Measurements from ENCODE around the gene FBXO46.

The FBXO46 gene

GRCh38 chr19:45739498-45740439 lies 9.1 kb upstream of the FBXO46 start:
- 0 out of 3 replicates have a peak, but pooled peaks have one; percentile 22 for ATAC-seq
- no peak for TF ChIP-seq POU6F1 (CRISPR knock-in tag; IDR thresholded peaks at IDR 0.05; ENCODE audit: borderline replicate concordance, low read depth)
- TF ChIP-seq ZFP3 (CRISPR knock-in tag; IDR thresholded peaks at IDR 0.05) = no peak
- no peak for TF ChIP-seq ZFP30 (CRISPR knock-in tag; IDR thresholded peaks at IDR 0.05)
- no peak for TF ChIP-seq BACH2 (CRISPR knock-in tag; IDR thresholded peaks at IDR 0.05; ENCODE audit: borderline replicate concordance)
- TF ChIP-seq ARNTL (CRISPR knock-in tag; IDR thresholded peaks at IDR 0.05; ENCODE audit: borderline replicate concordance, low read depth) = no peak
- TF ChIP-seq SNAI2 (CRISPR knock-in tag; IDR thresholded peaks at IDR 0.05) = no peak
- no peak for TF ChIP-seq CREB5 (CRISPR knock-in tag; IDR thresholded peaks at IDR 0.05; ENCODE audit: low read depth)
- TF ChIP-seq ZNF70 (CRISPR knock-in tag; IDR thresholded peaks at IDR 0.05) = no peak
- TF ChIP-seq RARB (CRISPR knock-in tag; IDR thresholded peaks at IDR 0.05) = no peak
- no peak for TF ChIP-seq ISL1 (CRISPR knock-in tag; IDR thresholded peaks at IDR 0.05)
- no peak for TF ChIP-seq ZC3H10 (CRISPR knock-in tag; IDR thresholded peaks at IDR 0.05)
- TF ChIP-seq TCF4 (CRISPR knock-in tag; IDR thresholded peaks at IDR 0.05; ENCODE audit: borderline replicate concordance) = no peak
- no peak for TF ChIP-seq ZNF565 (CRISPR knock-in tag; conservative IDR thresholded peaks at IDR 0.05; ENCODE audit: low read depth)
- no peak for TF ChIP-seq CSRNP3 (CRISPR knock-in tag; IDR thresholded peaks at IDR 0.05)
- no peak for TF ChIP-seq CSDC2 (CRISPR knock-in tag; IDR thresholded peaks at IDR 0.05)
- no peak for TF ChIP-seq TSHZ2 (CRISPR knock-in tag; IDR thresholded peaks at IDR 0.05)

GRCh38 chr19:45733160-45733810 lies 2.6 kb upstream of the FBXO46 start, which contains the start of gene MEIOSIN:
MEIOSIN (plus strand) TSS chr19:45733439; CDS start chr19:45735377, 1,938 bp downstream.
- TF ChIP-seq OSR1 (CRISPR knock-in tag; IDR thresholded peaks at IDR 0.05) (no peak), TSHZ2 (CRISPR knock-in tag; IDR thresholded peaks at IDR 0.05) (no peak), CSDC2 (CRISPR knock-in tag; IDR thresholded peaks at IDR 0.05) (no peak), TCF4 (CRISPR knock-in tag; IDR thresholded peaks at IDR 0.05; ENCODE audit: borderline replicate concordance) (no peak), ESRRG (CRISPR knock-in tag; IDR thresholded peaks at IDR 0.05) (no peak), ZNF70 (CRISPR knock-in tag; IDR thresholded peaks at IDR 0.05) (no peak)
- ATAC-seq = no peak

All from SK-N-SH treated with all-trans-retinoic acid at 6 μM for 48 hours (cell line).